ENCODE results near the gene HSD17B14. TPM values are rescaled to one million over a fixed set of nuclear protein-coding genes. Genes with fewer than 3 reads are reported as not detected.

The HSD17B14 gene
- total and polyA plus RNA-seq, 2 of the 13 experiments (the other 11 are each of a cell fraction or from before 2014, with no cell fraction given), result 0.58 to 1.2 TPM

DNA sequence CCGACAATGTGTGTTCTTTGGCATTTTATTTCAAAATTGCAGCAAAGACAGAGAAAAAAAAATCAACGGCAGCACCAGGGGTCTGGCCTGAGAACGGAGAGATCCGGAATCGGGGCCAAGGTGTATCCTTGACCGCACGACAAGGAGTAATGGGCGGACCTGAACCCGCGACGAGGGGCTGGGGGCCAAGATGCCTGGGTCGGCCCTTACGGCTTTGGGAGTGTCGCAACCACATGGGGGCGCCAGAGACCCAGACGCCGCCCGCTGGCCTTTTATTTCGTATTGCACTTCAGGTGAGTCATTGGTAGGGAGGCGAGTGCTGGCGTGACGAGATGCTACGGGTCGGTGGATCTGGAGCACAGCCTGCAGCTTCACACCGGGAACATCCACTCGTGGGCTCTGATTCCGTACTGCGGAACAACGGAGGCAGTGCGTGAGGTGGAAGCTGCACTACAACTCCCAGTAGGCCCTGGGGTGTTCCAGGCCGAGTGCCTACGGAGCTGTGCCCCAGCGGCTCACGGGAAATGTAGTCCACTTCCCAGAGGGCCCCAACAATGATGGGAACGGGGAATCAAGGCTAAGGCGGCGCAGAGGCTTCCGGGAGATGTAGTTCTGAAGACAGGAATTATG lies 41.1 kb downstream of the HSD17B14 start (continued):
- TF ChIP-seq PHF8 (CRISPR knock-in tag; IDR thresholded peaks at IDR 0.05) (peak; percentile 56; the same call in 1 of the 2 replicates), SALL2 (CRISPR knock-in tag; IDR thresholded peaks at IDR 0.05) (peak; percentile 42; the same call in 1 of the 2 replicates), SMAD3 (CRISPR knock-in tag; IDR thresholded peaks at IDR 0.05) (peak; percentile 70; the same call in 1 of the 2 replicates), KDM1A (CRISPR knock-in tag; IDR thresholded peaks at IDR 0.05) (no peak), ZSCAN9 (CRISPR knock-in tag; IDR thresholded peaks at IDR 0.05; ENCODE audit: borderline replicate concordance) (no peak), RFX1 (IDR thresholded peaks at IDR 0.05) (no peak), ZNF33B (CRISPR knock-in tag; IDR thresholded peaks at IDR 0.05) (0 out of 2 replicates have a peak, but pooled peaks have one; percentile 21), ZNF616 (CRISPR knock-in tag; IDR thresholded peaks at IDR 0.05; ENCODE audit: low read depth) (no peak), AGO2 (optimal IDR thresholded peaks at IDR 0.05; ENCODE audit: low read depth, low read length) (no peak)
- TF ChIP-seq, protein P1, sequence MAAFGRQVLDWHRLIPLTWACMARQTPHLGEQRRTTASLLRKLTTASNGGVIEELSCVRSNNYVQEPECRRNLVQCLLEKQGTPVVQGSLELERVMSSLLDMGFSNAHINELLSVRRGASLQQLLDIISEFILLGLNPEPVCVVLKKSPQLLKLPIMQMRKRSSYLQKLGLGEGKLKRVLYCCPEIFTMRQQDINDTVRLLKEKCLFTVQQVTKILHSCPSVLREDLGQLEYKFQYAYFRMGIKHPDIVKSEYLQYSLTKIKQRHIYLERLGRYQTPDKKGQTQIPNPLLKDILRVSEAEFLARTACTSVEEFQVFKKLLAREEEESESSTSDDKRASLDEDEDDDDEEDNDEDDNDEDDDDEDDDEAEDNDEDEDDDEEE (CRISPR knock-in tag; IDR thresholded peaks at IDR 0.05), result 0 out of 2 replicates have a peak, but pooled peaks have one; percentile 3
- TF ChIP-seq, protein P2, sequence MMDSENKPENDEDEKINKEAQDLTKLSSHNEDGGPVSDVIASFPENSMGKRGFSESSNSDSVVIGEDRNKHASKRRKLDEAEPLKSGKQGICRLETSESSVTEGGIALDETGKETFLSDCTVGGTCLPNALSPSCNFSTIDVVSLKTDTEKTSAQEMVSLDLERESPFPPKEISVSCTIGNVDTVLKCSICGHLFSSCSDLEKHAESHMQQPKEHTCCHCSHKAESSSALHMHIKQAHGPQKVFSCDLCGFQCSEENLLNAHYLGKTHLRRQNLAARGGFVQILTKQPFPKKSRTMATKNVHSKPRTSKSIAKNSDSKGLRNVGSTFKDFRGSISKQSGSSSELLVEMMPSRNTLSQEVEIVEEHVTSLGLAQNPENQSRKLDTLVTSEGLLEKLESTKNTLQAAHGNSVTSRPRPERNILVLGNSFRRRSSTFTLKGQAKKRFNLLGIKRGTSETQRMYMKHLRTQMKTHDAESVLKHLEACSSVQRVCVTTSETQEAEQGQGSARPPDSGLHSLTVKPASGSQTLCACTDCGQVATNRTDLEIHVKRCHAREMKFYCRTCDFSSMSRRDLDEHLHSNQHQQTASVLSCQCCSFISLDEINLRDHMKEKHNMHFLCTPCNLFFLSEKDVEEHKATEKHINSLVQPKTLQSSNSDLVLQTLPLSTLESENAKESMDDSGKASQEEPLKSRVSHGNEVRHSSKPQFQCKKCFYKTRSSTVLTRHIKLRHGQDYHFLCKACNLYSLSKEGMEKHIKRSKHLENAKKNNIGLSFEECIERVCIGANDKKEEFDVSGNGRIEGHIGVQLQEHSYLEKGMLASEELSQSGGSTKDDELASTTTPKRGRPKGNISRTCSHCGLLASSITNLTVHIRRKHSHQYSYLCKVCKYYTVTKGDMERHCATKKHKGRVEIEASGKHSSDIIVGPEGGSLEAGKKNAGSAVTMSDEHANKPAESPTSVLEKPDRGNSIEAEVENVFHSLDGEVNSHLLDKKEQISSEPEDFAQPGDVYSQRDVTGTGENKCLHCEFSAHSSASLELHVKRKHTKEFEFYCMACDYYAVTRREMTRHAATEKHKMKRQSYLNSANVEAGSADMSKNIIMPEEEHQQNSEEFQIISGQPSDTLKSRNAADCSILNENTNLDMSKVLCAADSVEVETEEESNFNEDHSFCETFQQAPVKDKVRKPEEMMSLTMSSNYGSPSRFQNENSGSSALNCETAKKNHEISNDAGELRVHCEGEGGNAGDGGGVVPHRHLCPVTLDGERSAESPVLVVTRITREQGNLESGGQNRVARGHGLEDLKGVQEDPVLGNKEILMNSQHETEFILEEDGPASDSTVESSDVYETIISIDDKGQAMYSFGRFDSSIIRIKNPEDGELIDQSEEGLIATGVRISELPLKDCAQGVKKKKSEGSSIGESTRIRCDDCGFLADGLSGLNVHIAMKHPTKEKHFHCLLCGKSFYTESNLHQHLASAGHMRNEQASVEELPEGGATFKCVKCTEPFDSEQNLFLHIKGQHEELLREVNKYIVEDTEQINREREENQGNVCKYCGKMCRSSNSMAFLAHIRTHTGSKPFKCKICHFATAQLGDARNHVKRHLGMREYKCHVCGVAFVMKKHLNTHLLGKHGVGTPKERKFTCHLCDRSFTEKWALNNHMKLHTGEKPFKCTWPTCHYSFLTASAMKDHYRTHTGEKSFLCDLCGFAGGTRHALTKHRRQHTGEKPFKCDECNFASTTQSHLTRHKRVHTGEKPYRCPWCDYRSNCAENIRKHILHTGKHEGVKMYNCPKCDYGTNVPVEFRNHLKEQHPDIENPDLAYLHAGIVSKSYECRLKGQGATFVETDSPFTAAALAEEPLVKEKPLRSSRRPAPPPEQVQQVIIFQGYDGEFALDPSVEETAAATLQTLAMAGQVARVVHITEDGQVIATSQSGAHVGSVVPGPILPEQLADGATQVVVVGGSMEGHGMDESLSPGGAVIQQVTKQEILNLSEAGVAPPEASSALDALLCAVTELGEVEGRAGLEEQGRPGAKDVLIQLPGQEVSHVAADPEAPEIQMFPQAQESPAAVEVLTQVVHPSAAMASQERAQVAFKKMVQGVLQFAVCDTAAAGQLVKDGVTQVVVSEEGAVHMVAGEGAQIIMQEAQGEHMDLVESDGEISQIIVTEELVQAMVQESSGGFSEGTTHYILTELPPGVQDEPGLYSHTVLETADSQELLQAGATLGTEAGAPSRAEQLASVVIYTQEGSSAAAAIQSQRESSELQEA (CRISPR knock-in tag; IDR thresholded peaks at IDR 0.05; ENCODE audit: not compliant biosample characterization), result peak; percentile 16
- TF ChIP-seq, protein P3, sequence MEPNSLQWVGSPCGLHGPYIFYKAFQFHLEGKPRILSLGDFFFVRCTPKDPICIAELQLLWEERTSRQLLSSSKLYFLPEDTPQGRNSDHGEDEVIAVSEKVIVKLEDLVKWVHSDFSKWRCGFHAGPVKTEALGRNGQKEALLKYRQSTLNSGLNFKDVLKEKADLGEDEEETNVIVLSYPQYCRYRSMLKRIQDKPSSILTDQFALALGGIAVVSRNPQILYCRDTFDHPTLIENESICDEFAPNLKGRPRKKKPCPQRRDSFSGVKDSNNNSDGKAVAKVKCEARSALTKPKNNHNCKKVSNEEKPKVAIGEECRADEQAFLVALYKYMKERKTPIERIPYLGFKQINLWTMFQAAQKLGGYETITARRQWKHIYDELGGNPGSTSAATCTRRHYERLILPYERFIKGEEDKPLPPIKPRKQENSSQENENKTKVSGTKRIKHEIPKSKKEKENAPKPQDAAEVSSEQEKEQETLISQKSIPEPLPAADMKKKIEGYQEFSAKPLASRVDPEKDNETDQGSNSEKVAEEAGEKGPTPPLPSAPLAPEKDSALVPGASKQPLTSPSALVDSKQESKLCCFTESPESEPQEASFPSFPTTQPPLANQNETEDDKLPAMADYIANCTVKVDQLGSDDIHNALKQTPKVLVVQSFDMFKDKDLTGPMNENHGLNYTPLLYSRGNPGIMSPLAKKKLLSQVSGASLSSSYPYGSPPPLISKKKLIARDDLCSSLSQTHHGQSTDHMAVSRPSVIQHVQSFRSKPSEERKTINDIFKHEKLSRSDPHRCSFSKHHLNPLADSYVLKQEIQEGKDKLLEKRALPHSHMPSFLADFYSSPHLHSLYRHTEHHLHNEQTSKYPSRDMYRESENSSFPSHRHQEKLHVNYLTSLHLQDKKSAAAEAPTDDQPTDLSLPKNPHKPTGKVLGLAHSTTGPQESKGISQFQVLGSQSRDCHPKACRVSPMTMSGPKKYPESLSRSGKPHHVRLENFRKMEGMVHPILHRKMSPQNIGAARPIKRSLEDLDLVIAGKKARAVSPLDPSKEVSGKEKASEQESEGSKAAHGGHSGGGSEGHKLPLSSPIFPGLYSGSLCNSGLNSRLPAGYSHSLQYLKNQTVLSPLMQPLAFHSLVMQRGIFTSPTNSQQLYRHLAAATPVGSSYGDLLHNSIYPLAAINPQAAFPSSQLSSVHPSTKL (CRISPR knock-in tag; IDR thresholded peaks at IDR 0.05), result 0 out of 2 replicates have a peak, but pooled peaks have one; percentile 15
- TF ChIP-seq, protein P4, sequence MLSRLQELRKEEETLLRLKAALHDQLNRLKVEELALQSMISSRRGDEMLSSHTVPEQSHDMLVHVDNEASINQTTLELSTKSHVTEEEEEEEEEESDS (CRISPR knock-in tag; IDR thresholded peaks at IDR 0.05; ENCODE audit: borderline replicate concordance), result no peak
- TF ChIP-seq, protein P5, sequence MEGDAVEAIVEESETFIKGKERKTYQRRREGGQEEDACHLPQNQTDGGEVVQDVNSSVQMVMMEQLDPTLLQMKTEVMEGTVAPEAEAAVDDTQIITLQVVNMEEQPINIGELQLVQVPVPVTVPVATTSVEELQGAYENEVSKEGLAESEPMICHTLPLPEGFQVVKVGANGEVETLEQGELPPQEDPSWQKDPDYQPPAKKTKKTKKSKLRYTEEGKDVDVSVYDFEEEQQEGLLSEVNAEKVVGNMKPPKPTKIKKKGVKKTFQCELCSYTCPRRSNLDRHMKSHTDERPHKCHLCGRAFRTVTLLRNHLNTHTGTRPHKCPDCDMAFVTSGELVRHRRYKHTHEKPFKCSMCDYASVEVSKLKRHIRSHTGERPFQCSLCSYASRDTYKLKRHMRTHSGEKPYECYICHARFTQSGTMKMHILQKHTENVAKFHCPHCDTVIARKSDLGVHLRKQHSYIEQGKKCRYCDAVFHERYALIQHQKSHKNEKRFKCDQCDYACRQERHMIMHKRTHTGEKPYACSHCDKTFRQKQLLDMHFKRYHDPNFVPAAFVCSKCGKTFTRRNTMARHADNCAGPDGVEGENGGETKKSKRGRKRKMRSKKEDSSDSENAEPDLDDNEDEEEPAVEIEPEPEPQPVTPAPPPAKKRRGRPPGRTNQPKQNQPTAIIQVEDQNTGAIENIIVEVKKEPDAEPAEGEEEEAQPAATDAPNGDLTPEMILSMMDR (CRISPR knock-in tag; IDR thresholded peaks at IDR 0.05), result peak; percentile 97

Measured in HepG2 (cell line).